Caki2 (cell line): ENCODE data around the gene NEMP1. TPM values are rescaled to one million over a fixed set of nuclear protein-coding genes. Genes with fewer than 3 reads are reported as not detected.
"Not testable (repeated sequence)": the region's sequence is repeated elsewhere in the genome, so short reads cannot be mapped to it uniquely, and the experiment has no call there.

Experiments used
- DNase-seq: peaks from one replicate; pipeline ENCODE4 v3.0.0-alpha.2; 2015; ENCODE audit warnings: low read depth
- in situ Hi-C: cut with HindIII; loops from 2 replicates; pipeline ENCODE4 v1.10.0; 2016; ENCODE audit warnings: low sequenced_read_pairs, low pct_unique_long_range_greater_than_20kb, mixed read lengths
- total RNA-seq: library from RNA; depleted of rRNA; stranded (reverse); fragments of >200 nt; shearing (Covaris generic); gene quantifications from 2 replicates; pipeline ENCODE4 v1.2.3, GENCODE V29; 2014; ENCODE audit warnings: low replicate concordance; rRNA removed

Gene NEMP1, protein sequence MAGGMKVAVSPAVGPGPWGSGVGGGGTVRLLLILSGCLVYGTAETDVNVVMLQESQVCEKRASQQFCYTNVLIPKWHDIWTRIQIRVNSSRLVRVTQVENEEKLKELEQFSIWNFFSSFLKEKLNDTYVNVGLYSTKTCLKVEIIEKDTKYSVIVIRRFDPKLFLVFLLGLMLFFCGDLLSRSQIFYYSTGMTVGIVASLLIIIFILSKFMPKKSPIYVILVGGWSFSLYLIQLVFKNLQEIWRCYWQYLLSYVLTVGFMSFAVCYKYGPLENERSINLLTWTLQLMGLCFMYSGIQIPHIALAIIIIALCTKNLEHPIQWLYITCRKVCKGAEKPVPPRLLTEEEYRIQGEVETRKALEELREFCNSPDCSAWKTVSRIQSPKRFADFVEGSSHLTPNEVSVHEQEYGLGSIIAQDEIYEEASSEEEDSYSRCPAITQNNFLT
- total RNA-seq = 23.1 and 23.8 TPM in 2 replicates

DNA sequence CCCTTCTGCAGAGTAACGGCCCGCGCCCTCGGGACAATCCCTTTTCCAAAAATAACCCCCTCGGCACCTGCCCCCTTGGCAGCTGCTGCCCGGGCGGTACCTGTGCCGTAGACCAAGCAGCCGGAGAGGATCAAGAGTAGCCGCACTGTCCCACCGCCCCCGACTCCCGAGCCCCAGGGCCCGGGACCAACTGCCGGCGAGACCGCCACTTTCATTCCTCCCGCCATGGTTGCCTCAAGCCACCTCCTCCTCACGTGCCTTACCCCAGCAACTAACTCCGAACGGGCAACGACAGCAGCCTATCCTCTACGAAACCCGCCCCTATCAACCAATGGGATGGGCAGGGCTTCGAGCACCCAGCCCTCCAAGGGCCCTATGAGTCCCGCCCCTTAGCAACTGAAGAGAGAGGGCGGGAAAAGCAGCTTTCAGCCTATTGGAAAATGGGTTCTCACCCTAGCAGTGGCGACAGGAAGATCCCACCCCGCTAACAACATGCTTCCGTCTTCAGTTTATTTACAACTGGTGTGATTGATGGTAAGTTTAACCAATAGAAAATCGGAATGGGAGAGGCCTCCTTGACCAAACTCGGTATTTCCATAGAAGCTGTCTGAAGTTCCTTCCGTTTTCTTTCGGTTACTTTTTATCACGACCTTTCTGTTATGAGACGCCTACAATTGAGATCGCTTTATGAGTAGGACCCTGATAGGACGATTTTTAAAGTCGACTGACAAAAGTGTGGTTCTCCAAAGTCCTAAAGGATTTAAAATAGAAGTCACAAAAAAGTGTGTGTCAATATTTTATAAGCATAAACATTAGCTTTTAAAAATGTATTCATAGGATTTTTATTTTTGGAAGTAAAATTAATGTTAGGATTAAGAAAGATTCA lies at the start of gene NEMP1:
Gene NEMP1 (minus strand): TSS at position 273 of the 886 bp plus-strand sequence. CDS start 46 bp downstream, at position 227.
- in situ Hi-C loops = no loop called here
- DNase-seq = peak; percentile 100

DNA sequence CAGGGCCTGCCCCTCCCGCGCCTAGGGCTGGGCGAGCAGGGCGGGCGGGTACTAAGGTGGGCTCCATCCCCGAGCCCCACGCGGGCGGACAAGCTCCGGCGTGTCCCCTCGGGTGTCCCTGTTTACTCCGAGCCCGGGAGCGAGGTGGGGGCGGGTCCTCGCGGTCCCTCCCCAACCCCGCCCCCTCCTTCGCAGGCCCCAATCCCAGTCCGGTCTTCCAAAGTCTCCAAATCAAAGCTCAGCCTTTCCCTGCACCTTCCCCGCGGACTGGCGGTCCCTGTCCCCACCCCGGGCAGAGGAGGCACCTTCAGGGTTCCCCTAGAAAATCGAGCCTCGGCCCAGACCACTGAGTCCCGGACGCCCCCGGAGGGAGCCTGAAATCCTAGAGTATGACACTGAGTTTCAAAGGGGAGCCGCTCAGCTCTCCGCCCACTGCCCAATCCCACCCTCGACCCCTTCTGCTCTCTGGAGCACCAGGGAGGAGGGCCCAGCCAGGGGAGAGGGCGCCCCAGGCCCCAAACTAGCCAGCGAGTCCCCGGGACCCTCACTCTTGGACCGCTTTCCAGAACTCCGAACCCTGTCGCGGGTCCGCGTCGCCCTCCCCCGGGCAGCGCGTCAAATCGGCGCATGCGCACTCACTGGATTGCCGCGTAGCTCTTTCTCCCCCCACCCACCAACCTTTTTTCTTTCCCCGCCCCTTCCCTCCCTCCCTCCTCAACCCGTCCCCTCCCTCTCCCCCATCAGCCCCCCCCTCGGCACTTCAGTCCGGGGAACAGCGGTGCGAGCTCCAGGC lies 49.3 kb upstream of the NEMP1 start, which contains the start of gene LRP1:
Gene LRP1 (plus strand): TSS at position 758 of the 793 bp plus-strand sequence. CDS start 482 bp downstream, outside the sequence.
- peak; percentile 85 for DNase-seq
- in situ Hi-C loops = no loop called here

DNA sequence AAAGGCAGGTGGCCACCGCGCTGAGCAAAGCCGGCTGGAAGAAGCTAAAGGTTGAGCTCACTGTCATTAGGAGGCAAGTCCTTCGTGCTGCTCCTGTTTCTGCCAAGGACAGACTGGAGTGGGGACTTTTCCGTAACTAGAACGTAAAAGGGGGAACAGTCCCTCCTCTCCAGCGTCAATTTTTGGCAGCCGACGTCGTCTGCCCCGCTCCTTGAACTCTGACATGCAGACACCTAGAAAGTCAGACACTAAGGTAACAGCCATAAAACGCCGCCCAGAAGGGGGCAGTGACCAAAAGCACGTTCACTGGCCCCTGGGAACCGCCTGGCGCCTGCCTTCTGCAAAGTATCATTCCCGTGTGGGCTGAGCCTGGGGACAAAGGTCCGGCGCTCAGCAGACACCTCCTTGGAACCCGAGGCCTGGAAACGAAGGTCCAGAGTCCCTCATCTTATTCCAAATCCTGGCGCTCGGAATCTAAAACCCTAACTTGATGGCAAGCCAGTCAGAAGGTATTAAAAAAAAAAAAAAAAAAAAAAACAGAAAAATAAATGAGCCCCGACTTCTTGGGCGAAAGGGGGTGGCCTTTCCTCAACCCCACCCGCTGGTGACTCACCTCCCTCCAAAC lies 48.6 kb upstream of the NEMP1 start:
- in situ Hi-C loops = no loop called here

DNA sequence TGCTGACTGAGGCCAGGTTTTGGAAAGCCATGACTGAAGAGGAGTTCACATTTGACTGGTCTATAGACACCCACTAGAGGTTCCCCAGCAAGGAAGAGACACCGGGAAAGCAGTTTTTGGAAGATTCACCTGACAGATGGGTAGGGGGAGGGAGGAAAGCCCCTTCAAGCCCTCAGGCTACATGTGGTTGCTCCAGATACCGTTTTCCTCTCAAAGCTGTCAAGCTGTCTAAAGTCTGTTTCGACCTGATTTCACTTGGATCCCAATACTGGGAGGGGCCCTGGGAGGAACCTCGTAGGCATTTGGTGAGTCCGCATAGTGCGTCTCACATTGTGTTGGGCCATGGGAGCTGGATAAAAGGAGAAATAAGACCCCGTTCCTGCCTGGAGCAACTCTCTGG lies 48.0 kb upstream of the NEMP1 start:
- no peak for DNase-seq
- in situ Hi-C loops = no loop called here

More for the DNA sequence above, 48.6 kb upstream of the NEMP1 start:
- DNase-seq = peak; percentile 88

DNA sequence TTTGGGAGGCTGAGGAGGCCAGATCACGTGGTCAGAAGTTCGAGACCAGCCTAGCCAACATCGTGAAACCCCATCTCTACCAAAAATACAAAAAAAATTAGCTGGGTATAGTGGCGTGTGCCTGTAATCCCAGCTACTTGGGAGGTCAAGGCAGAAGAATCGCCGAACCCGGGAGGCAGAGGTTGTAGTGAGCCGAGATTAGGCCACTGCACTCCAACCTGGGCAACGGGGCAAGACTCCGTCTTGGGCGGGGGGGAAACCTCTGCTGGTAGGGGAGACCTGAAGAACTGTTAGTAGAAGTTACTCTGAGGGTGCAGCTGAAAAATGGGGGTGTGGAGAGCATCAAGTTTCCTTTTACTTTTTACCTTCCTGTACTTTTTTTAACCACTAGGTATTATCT lies 47.5 kb upstream of the NEMP1 start:
- in situ Hi-C loops = no loop called here
- DNase-seq = no peak

DNA sequence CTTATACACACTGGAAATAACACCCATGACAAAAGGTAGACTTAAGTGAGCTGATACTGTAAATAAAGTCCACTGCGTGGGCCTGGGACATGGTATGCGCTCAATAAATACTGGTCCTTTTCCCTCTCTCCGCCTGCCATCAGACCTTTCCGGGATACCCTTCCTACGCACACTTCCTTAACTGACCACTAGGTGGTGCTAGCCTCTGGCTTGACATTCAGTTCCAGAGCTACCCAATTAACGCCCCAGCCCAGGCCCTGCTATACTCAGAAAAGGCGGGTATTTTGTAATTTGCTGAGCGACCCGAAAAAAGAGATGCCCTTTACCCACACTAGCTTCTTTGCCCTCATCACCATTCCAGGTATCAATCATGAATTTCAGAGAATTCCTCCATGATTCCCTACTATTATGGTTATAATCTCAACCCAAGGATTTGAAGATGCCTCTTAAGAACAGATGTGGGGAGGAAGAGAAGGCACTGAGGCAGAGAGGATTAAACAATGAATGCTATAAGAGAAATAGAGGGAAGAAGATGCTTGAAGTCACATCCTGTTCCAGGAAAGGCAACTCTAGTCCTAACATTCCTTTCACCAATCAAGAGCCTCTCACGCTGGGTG lies 45.8 kb upstream of the NEMP1 start:
- in situ Hi-C loops = loop anchor here (5.0 kb wide), 1 partner anchor 48 kb away; no protein-coding TSS in a partner anchor
- peak; percentile 66 for DNase-seq

DNA sequence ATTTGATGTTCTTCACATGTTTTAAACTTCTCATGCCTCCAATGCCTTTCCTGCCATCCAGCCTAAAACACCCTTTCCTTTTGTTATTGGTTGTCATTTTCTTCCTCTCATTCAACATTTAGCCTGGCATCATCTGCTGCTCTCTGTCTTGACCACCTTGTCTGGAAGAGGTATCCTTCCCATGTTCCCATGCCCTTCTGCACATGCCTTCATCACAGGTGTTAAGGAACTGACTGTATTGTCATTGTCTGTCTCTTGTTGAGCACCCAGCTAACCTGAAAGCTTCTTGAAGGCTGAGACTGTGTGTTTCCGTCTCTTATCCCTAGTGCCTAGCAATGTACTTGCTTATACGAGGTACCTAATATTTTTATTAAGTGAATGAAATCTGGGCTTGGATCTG lies 45.2 kb upstream of the NEMP1 start:
- no peak for DNase-seq
- in situ Hi-C loops = loop anchor here (5.0 kb wide), 1 partner anchor 48 kb away; no protein-coding TSS in a partner anchor

DNA sequence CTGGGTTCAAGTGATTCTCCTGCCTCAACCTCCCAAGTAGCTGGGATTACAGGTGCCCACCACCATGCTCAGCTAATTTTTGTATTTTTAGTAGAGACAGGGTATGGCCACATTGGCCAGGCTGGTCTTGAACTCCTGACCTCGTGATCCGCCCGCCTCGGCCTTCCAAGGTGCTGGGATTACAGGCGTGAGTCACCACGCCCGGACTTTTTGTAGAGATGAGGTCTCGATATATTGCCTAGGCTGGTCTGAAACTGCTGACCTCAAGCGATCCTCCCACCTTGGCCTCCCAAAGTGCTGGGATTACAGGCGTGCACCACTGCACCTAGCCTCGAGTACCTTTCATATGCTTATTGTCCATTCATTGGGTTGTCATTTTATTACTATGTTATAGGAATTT lies 42.1 kb upstream of the NEMP1 start:
- not testable (repeated sequence) for DNase-seq
- in situ Hi-C loops = loop anchor here (5.0 kb wide), 1 partner anchor 52 kb away; no protein-coding TSS in a partner anchor

DNA sequence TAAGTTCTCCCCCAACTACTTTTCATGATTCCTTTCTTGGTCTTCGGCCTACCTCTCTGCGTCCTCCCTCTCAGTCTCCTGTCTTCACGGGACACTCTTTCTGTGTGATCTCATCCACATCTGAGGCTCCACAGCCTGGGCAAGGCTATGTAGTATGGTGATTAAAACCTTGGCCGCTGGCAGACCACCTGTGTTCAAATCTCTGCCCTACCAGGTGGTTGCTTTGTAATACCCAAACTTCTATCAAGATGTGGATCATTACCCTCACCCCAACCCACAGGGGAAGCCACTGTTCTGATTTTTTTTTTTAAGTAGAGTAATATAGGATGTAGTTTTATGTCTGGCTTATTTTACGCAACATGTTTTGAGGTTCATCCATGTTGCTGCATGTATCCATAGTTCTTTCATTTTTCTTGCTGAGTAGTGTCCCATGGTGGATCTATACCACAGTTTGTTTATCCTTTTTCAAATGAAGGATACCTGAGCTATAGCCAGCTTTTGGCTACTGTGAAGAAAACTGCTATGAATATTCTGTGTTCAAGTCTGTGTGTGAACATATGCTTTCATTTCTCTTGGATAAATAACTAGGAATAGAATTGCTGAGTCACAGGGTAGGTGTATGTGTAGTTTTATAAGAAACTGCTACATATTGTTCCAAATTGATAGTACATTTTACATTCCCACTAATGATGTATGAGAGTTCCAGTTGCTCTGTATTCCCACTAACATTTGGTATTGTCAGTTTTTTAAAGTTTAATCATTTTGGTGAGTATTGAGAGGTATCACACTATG lies 40.9 kb upstream of the NEMP1 start:
- in situ Hi-C loops = loop anchor here (5.0 kb wide), 1 partner anchor 53 kb away; no protein-coding TSS in a partner anchor
- DNase-seq = no peak

DNA sequence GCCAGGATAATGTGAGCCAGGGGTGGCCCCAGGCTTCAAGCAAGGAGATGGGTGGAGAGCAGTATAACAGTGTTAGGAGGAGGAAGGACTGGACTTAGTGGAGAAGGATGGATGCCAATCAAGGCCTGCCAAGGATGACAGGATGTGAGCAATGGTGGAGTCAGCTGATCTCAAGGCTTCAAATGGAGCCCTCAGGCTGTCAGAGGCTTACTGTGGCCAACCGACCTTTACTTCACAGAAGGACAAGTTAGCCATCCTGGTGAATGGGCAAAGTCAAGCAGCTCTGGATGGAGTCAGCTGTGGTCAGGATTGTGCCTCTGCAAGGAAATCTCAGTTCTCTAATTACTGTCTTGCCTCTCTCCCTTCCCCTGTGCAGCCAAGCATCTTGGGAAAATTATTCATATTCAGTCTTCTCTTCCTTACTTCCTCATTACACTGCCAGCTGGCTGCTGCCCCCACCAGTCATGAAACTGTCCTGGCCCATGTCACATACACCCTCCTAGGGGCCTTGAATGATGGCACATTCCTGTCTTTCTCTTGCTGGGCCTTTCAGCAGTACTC lies 40.2 kb upstream of the NEMP1 start:
- no peak for DNase-seq
- in situ Hi-C loops = no loop called here

DNA sequence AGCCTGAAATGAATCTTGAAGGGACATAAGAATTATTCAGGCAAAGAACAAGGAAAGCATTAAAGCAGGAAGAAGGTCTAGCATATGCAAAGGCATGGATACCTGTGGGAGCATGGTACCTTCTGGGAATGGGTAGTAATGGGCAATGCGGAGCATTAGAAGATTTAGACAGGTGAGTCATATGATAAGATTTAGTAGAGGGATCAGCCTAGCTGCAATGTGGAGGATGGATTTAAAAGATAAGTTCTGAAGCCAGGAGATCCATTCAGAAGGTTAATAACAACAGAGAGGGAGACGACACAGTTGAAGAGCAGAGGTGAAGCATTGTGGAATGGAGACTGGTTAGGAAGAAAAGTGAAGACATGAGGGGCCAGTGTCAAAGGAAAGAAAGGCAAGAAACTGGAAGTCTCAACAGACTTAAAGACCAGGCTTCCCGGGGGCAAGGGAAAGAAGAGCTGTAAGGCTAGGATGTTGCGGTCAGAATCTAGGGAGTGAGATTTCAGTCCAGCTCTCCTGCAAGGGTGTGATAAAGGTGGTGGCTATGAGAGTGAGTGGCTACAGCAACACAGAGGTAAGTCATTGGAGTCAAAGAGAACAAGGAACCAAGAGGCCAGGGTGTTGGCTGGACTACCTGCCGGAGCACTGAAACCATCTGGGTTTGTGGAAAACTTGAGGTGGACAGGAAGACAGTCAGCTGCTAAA lies 38.1 kb upstream of the NEMP1 start:
- DNase-seq = no peak
- in situ Hi-C loops = no loop called here

DNA sequence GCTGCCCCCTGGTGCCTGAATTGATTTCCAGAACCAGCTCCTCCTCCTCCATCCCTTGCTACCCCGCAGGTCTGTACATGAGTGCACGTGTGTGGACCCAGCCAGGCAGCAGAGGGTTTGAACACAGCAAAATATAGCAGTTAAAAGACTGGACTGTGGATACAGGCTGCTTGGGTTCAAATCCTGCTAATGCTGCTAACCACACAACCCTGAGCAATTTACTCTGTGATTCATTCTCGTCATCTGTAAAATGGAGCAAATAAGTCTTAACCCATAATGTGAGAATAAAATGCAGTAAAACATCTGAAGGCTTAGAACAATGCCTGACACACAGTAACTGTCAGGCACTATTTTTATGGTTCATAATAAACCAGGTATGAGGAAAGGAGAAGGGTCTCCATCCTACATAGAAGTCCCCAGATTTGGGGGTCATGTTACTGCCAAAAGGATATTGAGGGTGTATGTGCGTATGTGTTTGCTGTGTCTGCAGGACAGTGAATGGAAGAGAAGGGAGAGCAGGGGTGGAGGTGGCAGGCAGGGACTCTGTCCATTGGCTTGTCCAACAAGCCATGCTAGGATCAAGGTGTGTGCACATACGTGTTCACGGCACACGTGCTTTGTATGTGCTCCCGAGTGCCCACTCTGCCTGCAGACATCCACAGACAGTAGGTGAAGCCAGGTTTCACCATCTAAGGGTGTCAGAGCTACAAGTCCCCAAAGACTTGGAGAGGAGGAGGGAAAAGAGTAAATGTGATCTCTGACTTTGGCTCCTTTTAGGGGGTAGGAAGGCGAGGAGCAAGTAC lies 34.1 kb upstream of the NEMP1 start:
- in situ Hi-C loops = no loop called here
- no peak for DNase-seq

DNA sequence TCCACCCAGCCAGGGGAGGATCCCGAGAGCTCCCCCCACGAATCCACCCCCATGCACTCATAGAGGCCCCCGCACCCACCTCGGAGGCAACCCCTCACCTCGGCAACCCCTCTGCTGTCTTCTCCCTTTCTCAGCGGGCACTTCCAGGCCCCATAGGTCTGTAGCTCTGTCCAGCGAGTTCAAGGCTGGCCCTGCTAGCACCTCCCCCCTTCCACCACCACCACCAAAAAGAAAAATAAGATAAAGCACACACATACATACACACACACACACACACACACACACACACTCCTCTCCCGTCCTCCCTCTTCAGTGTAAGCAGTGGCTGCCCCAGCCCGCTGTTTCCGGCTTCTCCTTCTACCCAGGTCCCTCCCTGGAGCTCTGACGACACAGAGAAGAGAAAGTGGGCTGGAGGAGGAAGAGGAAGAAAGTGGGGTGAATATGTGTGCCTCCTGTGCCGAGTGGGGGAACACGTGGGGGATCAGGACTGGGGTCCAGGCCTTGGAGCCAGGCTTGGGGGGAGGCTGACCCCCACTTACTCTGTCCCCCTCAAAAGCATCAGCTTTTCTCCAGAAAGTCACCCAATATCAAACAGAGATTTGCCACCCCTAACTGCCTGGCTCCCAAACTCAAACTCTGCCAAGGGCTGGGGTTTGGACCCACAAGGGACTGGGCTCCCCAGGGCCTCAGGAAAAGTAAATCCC lies 32.6 kb upstream of the NEMP1 start, which contains the start of gene STAT6:
Gene STAT6 (minus strand): TSS at position 332 of the 704 bp plus-strand sequence. CDS start 3,084 bp downstream, outside the sequence.
- DNase-seq = peak; percentile 94

More for the DNA sequence above, 32.6 kb upstream of the NEMP1 start, which contains the start of gene STAT6:
- in situ Hi-C loops = no loop called here
